HK-2 (cell line): Measurements from ENCODE around the gene IER5.

Experiments
- DNase-seq: peaks from one replicate; pipeline ENCODE4 v3.0.0-alpha.2; 2018; ENCODE audit not compliant: unreplicated experiment

The IER5 gene

DNA sequence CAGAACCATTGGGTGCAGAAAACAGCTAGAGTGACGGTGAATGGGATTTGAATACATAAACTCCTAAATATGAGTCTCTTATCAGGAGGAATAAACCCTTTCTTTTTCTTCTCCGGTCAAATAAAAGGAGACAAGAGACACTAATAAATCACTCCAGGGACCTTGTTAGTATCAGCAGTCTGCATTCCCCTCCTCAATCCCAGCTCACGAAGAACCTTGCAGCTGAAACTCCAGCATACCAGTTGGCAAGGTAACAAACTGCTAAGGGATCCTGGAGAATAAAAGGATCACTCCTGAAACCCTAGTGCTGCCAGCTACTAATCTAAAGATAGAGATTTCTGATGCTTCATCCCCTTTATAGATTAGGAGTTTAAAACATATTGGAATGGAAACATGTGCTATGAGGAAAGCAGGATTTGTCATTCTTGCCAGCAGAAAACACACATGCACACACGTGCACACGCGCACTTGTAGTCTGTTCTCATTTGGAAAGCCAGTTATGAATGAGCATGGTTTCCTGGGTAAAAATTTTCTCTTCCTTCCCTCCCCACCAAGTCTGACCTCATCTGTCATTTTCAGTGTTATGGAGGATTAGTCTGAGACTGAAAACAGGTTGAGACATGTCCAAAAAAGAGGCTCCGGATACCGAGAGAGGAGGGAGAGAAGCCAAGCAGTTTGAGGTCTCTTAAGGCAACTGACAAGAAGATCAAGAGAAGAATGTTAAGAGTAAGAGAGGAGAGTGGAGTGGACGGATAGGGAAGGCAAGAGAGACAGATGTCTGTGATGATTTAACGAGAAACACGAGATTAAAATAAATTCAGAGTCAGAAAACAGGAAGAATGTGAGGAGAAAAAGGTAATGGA is 10.9 kb downstream of the IER5 start:
- no peak for DNase-seq

DNA sequence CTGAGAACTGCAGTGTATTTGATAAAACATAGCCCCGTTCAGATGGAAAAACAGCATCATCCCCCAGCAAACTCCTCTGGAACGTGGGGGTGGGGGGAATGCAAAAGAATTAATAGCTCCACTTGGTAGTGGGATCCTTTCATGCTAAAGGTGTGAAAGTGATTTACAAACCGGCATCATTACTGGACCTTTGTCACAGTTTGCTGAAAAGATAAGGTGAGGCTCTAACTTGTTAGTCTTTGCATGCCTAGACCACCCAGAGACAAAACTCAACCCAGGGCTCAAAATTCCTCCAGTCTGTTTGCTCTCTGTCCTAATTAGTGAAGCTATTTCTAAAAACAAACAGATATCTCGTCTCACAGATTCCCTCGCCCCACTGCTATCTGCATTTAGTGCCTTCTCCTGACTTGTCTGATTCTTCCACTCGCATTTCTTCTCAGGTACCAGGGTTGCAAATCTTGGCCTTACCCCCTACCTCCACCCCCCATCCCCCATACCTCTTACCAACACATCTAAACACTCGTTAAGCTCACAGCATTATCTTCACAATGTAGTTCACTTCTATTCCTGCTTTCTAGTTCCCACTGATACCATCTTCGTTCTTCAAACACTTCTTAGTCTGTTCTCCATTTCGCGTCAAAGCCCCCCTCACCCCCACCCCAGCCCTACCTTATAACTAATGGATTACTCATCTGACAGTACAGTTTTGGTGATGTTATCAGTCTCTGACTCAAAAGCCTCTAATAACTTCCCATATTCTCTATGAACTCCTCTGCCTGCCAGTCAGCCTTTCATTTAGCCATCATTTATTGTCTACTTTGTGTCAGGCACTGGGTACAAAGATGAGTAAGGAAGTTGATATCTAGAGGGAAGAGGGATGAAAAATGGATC is 11.8 kb downstream of the IER5 start:
- DNase-seq, result no peak

DNA sequence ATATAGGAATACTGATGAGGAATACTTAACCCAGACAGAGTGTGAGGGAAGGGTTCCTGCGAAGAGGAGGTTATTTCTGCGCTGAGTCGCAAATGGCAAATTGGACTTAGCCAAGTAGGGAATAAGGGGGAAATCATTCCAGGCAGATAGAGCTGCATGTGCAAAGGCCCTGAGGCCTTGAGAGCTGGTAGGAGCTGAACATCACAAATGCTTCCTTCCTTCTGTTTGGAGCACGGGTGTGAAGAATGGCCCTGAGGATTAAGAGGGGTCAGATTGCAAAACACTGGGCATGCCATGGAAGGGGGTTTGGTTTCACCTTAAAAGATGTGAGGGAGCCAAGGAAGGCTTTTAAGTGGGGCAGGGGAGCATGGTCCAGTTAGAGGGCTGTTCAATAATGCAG is 12.4 kb downstream of the IER5 start:
- no peak for DNase-seq

DNA sequence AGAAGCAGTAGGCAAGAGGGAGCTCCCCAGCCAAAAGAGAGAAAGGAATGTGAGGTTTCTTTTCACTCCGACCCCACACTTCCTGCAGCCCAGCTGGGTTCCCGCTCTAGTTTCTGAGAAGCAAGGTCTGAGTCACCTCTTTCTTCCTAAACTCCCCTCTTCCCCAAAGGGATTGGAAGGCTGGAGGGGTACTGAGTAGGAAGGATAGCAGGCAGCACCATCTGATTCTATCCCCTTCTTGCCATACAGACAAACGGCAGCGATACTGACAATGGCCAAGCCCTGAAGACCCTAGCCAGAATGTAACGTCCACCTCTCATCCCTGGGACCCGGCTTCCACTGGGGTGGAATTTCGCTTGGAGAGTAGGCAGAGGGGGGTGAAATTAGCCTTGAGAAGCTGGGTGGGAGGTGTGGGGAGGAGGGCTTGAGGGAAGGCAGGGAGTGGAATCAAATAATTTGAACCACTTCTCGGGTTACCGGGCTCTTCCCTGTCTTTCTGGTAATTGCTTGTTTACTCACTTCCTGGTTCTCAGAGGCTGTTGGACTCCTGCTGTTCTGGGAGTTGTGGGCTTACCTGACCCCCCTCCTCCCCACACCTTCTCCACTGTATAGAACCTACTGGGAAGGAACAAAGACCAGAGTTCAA is 13.2 kb downstream of the IER5 start:
- DNase-seq, result no peak

DNA sequence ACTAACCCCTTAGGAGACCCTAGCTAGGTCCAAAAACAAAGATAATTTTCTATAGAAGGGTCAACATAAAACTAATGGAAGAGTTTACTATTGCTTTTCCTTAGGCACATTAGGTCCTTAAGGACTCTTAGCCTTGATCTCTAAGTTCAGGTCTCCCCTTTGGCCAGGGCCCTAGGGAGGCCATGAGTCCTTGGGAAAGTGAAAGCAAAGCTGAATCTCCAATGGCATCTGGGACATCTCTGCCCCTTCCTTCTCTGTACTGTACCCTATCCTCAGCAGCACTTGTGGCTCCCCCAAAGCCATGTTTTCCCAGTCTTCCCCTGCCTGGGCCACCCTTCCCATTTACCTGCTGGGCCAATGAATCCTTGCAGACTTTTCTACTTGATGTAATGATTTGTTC is 14.3 kb downstream of the IER5 start:
- DNase-seq, result no peak

DNA sequence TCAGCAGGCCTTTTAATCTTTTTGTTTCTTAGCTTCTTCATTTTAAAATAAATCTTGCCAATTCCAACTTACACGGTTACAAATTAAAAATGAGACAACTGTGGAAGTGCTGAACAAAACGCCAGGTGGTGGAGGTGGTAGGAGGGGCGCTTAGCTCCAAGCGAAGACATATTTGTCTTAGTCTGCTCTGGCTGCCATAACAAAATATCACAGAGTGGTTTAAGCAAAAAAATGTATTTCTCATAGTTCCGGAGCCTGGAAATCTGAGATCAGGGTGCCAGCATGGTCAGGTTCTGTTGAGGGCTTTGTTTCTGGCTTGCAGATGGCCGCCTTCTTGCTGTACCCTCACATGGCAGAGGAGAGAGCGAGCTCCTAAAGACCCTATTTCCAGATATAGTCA is 14.9 kb downstream of the IER5 start:
- DNase-seq, result no peak

DNA sequence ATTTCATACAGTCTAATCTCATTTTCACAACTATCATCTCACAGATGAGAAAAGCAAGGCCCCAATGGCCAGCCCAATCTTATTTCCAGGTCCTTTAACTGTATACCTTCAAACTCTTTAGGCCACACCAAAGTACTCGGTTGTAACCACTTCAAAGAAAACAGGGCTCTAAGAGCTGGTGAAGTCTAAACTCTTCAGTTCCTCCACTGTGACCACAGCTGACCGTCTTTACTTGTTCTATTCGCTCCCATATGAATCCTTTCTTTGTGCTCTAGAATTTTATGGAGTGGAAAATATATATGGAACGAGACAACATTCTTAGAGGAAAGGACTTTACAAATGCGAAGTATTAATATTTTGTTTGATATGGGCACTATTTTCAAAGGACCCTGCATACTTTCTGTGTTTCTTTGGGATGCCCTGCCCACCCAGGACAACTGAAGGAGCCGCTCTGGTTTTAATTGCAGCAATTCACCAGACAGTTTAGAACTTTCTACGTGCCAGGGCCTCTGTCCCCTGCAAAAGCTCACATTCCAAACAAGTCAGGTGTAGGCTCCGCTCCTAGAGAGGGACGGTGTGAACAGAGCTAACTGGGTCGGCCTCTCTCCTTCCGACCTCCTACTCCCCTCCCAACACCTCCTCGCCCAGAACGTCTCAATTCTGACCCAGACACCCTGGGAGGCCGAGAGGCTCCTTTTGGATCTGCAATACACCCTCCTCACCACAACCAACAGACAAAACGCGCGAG is 15.7 kb downstream of the IER5 start:
- no peak for DNase-seq

DNA sequence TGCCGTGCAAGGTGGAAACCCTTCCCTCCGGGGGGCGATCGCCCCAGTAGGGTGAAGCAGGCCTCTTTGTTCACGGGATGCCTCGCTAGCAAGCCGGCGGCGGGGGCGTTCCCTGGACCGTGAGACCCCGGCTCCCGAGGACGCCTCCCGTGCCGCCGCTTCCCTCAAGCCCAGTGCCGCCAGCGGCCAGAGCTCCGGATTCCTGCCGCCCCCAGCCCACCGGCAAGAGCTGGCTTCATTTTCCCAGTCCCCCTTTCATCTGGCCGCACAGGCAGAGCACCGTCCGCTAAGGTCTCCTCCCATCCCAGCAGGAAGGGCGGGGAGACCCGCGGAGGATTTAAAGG is 16.3 kb downstream of the IER5 start:
- DNase-seq, result peak; percentile 65

DNA sequence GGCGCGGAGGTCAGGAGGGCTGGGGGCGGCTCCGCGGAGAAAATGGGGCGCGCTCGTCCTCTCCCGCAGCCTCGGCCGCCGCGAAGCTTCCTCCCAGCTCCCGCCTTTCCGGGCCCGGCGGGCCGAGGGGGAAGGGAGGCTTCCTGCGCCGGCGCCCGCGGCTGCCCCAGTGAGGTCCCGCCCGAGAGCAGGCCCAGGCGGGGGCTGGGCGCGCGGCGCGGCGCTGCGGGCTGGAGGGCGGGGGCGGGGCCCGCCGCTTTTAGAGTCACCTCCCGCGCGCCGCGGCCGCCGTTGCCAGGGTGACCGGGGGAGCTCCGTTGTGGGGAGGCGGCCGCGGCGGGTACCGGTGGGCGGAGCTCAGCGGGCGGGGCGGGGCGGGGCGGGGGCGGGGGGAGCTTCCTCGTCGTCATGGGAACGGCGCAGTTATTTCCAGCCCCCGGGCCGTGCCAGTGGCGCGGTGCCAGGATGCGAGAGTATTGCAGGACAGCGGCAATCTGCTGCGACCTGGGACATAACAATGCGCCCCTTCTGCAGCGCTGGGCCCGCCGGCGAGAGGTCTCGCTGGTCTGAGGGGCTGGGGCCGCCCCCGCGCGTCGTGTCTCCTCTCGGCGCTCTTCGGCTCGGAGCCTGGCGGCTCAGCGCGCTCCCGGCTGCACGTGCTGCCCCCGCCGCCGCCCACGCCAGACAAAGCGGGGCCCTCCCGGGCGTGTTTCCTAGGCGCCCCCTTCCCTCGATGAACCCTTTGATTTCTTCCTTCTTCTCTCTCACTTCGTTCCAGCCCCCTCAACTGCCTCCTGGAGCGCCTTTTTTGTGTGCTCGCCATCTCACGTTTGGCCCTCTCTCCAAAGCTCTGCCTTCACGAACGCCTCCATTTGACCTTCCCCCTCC is 16.9 kb downstream of the IER5 start:
- DNase-seq, result peak; percentile 95

DNA sequence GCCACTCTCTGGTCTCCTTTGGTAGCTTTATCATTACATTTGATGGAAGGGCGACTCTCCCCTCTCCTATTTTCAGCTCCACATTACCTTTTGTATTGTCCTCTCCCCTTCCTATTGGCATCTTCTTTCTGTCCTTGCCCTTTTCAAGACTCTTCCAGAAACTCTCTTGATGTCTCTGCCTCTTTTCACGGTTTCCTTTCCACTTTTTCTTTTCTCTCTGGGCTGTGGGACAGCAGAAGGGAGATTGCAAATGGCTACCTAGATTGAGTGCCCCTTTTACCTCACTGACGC is 17.5 kb downstream of the IER5 start:
- no peak for DNase-seq

DNA sequence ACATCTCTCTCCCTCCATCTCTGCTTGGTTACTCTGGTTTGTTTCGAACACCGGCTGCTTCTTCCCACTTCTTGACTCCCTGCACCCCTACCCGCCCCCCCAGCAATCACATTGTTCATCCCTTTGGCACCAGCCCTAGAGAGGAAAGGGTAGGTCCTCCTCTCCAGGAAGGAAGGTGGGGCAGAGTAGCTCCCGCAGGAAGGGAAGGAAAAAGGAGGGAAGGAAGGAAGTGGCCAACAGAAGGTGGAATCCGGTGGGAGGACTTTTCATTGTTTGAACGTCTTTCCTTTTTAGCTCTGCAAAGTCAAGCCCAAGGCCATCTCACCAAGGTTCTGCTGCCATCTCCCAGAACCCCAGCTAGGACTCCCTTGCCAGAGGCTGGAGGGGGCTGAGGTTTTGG is 18.0 kb downstream of the IER5 start:
- no peak for DNase-seq

DNA sequence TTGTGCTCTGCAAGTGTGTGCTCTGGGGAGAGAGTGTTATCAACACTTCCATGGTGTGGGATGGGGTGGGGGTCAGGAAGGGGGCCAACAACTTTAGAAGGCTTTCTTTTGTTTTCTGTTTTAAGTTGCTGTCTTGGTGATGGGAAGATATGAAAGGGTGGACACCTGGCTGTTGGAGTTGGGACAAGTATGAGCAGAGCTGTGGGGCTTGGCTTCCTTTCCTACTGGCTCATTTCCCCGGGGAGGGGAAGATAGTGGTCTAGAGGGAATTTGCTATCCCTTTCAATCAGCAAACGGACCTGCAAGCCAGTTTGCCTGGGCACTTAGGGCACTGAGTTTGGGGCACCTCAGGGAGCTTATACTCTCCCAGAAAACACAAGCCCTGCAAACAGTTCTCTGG is 19.2 kb downstream of the IER5 start:
- no peak for DNase-seq

DNA sequence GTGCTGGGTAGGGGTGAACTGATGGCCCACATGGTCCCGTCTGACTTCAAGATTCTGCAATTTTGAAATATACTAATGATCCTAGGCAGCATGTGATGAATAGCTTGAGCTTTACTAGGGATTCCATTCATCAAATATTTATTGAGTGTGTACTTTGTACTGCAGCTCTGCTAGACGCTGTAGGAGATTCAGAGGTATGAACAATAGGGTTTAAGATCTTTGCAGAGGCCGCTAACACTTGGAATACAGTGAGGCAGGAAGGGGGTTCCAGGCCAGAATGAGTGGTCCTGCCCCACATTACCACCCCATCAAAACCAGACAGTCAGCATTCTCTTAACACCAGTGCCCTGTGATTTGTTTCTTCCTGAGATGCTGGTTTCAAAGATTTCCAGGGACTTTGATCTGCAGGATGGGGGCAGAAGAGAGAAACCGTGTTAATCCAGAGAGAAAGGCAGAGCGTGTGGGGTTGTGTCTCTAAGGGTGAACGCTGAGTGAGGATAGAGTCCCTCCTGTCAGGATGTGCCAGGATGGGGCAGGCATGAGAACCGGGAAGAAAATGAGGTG is 19.9 kb downstream of the IER5 start:
- DNase-seq, result no peak

DNA sequence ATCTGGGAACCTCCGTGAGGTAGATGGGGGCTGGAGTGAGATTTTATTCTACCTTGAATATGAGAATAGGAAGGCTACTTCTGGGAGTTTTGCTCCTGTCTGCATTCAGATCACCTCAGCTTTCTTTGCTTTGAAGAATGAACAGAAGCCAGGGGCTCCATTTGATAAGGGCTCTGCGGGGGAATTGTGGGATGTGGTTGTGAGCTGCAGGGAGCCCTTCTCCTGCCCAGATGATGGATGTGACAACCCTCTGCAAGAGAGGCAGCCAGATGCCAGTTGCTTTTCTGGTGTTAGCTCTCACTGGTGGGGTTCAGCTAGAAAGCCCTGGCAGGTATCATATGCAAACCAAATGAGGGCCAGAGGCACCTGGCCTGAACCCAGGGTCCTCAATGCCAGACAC is 21.5 kb downstream of the IER5 start:
- DNase-seq, result no peak

DNA sequence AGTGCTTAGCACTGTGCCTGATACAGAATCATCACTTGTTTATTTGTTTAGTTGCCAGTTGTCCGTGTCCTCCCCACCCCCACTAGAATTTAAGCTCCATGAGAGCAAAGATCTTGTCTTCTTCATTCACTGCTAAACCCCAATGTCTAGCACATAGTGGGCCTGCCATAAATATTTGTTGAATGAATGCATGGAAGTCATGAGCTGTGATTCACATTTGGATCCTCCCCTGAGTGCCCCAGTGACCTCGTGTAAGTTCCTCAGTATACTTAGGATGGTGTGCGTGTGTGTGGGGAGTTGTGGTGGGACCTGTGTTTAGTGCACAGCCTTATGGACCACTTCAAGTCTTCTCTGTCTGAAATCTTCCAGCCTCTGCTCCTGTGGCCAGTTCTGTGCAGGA is 23.1 kb downstream of the IER5 start:
- no peak for DNase-seq

DNA sequence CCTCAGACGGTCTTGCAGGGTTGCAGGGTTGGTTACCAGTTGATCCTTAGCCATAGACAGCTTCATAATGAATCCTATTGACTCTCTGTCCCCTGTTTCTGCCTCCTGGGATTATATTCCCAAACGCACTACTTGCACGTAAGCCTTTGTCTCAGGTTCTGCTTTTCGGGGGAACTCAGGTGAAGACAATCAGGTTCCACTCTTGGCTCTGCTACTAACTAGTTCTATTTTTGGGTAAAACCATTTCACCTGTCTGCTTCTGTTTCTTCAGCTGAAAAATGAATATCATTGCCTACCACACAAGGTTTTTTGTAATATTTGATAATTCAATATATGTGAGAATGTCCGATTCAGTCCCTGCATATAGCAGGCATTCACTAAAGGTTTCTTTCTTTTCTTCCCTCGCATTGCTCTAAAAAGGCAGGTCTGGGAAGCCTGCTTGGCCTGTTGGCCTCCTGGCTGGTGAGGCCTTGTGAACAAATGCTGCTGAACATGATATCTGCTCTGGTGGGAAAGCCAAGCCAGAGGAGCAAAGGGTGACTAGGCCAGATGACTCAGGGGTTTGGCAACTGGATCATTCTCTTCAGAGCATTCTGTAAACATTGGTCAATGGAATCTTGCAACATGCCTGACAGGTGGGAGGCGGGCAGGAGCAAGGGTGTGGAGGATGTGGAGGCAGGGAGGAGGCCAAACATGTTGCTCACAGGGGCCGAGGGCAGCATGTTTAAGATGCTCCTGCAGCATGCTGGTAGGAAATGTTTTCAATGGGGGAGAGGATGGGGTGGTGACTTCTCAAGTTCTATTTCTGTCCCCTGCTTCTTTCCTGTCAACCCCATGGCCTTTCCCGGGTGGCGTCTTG is 23.8 kb downstream of the IER5 start:
- peak; percentile 82 for DNase-seq

DNA sequence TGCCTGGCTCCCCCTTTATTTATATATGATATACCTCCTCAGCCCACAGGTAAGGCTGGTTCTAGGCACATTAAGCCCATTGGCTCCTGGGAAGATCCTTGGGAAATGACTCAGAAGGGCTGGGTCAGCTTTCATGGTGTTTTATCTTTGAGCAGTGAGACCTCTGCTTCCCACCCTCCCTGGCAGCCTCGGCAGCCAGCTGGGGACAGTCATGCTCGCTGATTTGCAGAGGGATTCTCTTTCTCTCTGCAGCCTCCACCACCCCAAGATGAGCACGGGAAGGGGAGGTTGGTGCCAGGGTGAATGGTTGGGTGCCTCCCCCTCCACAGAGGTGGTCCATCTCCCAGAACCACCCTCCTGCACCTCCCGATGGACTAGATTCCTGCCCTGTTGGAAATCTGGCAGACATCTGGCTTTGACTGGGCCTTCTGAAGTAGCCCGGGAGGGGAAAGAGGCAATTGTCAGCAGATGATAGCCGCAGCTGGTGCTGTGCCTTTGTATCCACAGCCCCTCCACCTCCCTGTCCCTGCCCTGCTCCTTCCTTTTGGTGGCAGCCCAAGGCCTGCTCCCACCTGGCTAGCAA is 24.6 kb downstream of the IER5 start:
- DNase-seq, result no peak

DNA sequence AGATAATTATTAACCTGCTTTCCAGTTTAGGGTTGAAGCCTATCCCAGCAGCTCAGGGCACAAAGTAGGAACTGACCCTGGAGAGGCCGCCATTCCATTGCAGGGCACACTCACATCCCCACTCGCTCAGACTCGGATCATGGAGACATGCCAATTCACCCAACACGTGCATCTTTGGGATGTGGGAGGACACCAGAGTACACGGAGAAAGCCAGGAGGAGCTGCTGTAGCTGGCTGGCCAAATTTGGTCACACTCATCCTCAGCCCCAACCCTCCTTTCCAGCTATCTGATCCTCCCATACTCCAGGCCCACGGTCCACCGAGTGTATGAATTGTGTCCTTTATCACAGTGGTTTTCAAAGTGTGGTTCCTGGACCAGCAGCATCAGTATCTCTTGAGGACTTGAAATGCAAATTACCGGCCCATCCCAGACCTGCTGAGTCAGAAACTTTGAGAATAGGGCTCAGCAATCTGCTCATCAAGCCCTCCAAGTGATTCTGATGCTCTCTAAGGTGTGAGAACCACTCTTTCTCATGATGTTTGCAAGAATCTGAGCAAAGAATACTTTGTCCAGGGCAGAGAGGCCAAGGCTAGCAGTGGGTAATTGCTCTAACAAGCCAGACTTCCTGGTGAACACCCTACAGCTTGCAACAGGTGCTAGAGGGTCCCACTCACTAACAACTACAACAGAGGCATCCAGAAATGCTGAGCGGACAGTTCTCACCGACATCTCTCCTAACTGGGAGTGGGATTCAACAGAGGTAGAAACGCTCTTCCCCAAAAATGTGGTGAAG is 26.3 kb downstream of the IER5 start:
- no peak for DNase-seq

DNA sequence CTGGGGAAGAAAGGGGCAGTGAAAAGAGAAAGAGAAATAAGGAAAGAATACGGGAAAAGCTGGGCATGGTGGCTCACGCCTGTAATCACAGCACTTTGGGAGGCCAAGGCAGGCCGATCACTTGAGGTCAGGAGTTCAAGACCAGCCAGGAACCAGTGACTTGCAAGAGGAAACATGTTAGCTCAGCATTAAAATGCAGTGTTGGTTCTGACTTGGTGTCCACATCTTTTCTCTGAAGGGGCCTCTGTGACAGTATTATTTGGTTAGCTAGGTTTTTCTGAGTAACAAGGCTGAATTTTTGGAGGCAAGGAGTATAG is 26.8 kb downstream of the IER5 start:
- DNase-seq, result no peak
